ENCODE measurements around the gene PRAMEF25.
"Not testable (repeated sequence)": the region's sequence is repeated elsewhere in the genome, so short reads cannot be mapped to it uniquely, and the experiment has no call there.

PRAMEF25 gene

DNA sequence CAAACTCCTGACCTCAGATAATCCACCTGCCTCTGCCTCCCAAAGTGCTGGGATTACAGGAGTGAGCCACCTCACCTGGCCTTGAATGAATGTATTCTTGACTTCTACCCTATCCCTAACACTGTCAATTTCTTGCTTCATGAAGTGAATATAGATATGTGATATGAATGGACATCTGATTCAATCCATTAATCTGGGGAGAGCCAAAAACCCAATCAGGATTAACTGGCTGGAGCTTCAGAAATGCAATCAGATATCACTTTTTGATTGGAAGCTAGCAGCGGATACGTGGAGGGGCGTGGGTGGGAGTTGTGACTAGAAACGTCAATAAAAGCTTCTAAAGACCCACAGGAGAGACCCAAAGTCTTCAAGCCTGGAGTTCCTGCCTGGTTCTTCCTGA is at the start of gene PRAMEF25:
TSS of gene PRAMEF25 (plus strand) at position 301 of the 400 bp plus-strand sequence. CDS start 2,920 bp downstream, outside the sequence.
- not testable (repeated sequence) for DNase-seq (ENCODE audit: low read depth)

DNA sequence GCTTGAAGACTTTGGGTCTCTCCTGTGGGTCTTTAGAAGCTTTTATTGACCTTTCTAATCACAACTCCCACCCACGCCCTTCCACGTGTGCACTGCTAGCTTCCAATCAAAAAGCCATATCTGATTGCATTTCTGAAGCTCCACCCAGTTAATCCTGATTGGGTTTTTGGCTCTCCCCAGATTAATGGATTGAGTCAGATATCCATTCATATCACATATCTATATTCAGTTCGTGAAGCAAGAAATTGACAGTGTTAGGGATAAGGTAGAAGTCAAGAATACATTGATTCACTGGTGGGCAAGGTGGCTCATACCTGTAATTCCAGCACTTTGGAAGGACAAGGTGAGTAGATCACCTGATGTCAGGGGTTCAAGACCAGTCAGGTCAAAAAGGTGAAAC is 14.1 kb upstream of the PRAMEF25 start, which contains the start of gene PRAMEF27:
TSS of gene PRAMEF27 (minus strand) at position 101 of the 400 bp plus-strand sequence. CDS start 2,916 bp downstream, outside the sequence.
- not testable (repeated sequence) for DNase-seq (ENCODE audit: low read depth)

DNA sequence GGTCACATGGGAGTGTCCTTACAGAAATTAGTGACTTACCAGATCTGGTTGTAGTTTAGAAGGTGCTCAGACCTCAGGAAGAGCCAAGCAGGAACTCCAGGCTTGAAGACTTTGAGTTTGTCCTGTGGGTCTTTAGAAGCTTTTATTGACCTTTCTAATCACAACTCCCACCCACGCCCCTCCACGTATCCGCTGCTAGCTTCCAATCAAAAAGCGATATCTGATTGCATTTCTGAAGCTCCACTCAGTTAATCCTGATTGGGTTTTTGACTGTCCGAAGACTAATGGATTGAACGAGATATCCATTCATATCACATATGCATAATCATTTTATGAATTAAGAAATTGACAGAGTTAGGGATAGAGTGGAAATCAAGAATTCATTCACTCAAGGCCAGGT is 46.2 kb downstream of the PRAMEF25 start, which contains the start of gene HNRNPCL2:
TSS of gene HNRNPCL2 (minus strand) at position 101 of the 400 bp plus-strand sequence. CDS start 454 bp downstream, outside the sequence.
- DNase-seq (ENCODE audit: low read depth): not testable (repeated sequence)
